ENCODE data around the gene RBM17.
"Not testable (repeated sequence)": the region's sequence is repeated elsewhere in the genome, so short reads cannot be mapped to it uniquely, and the experiment has no call there.

The RBM17 gene

DNA sequence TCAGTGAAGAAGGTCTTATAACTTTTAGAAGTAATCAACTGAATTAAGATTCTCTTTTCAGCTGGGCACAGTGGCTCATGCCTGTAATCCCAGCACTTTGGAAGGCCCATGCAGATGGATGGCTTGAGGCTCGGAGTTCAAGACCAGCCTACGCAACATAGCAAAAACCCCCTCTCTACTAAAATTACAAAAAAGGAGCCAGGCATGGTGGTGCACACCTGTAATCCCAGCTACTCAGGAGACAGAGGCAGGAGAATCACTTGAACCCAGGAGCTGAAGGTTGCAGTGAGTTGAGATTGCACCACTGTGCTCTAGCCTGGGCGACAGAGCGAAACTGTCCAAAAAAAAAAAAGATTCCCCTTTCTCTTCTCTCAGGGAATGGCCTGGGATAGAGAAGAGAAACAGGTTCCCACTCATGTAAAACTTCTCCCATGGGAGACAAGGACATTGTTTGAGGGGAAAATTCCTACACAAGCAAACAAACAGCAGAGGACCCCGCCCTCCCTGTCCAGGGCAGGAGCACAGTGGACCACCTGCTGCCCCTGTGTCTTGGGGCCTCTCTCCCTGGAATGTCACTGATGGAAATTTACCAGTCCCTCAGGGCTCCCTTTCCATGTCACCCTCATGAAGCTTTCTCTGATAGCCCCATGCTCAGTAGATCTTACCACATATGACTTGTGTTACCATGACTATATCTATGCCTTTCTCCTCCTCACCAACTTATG is 32.3 kb upstream of the RBM17 start:
- H3K27me3 ChIP-seq (ENCODE audit: control insufficient read depth in 5 of 5, insufficient read depth in 4 of 5, low read length in 5 of 5), result no peaks in the 10 kb centered on the region
- H3K4me3 ChIP-seq (ENCODE audit: low read depth in 1 of 5, low read length in 5 of 5), result no peak overlapping the region
- H3K9me3 ChIP-seq (ENCODE audit: control insufficient read depth in 5 of 5, low read length in 5 of 5), result no peaks in the 10 kb centered on the region
- peaks cover 2 to 43% (median 36%) of the 10 kb centered on the region in 5 donors for H3K4me1 ChIP-seq (ENCODE audit: control insufficient read depth in 5 of 5, insufficient read depth in 5 of 5, low read length in 5 of 5)
- no peaks in the 10 kb centered on the region for H3K36me3 ChIP-seq (ENCODE audit: control insufficient read depth in 5 of 5, insufficient read depth in 5 of 5, low read length in 5 of 5)
- no peak overlapping the region for H3K9ac ChIP-seq (ENCODE audit: low read length in 5 of 5)
- H3K27ac ChIP-seq (ENCODE audit: low read depth, low read length), result no peak overlapping the region

DNA sequence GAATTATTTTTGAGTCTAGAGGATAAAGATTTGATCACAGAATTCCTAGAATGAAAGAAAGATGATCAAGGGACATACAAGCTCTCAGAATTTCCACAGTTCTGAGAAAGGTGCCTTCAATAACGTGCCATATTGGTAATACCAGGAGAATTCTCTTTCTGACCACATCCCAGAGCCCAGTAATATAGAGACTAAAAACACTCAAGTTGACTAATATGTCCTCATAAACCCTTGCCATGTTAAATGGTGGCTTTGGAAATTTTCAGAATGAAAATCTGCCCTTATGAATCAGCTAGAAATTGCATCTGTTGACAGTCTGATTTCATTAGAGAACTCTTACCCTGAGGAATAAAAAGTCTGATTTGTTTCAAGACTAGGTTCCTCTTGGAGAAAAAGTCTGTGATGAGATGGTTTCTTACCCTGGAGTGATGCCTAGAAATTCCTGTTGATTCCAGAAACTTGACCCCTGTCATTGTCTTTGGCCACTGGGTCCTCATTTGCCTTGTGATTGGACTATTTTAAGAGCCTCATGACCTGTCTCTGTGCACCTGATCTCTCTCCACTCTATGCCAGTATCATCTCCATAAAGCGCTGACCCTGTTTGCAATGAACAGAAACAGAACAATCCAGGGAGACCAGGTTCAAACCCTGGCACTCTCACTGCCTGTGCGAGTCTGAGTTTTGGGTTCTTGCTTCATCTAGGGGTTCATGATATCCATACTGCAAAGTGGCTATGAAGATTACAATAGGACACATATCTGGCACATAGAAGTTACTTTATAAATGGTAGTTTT is 30.0 kb upstream of the RBM17 start:
- Histone ChIP-seq H3K27ac (ENCODE audit: low read depth, low read length) (no peak overlapping the region), H3K36me3 (ENCODE audit: control insufficient read depth in 5 of 5, insufficient read depth in 5 of 5, low read length in 5 of 5) (no peaks in the 10 kb centered on the region), H3K27me3 (ENCODE audit: control insufficient read depth in 5 of 5, insufficient read depth in 4 of 5, low read length in 5 of 5) (no peaks in the 10 kb centered on the region), H3K9ac (ENCODE audit: low read length in 5 of 5) (no peak overlapping the region), H3K4me3 (ENCODE audit: low read depth in 1 of 5, low read length in 5 of 5) (no peak overlapping the region), H3K9me3 (ENCODE audit: control insufficient read depth in 5 of 5, low read length in 5 of 5) (no peaks in the 10 kb centered on the region), H3K4me1 (ENCODE audit: control insufficient read depth in 5 of 5, insufficient read depth in 5 of 5, low read length in 5 of 5) (peaks cover 0 to 22% (median 16%) of the 10 kb centered on the region in 5 donors)

DNA sequence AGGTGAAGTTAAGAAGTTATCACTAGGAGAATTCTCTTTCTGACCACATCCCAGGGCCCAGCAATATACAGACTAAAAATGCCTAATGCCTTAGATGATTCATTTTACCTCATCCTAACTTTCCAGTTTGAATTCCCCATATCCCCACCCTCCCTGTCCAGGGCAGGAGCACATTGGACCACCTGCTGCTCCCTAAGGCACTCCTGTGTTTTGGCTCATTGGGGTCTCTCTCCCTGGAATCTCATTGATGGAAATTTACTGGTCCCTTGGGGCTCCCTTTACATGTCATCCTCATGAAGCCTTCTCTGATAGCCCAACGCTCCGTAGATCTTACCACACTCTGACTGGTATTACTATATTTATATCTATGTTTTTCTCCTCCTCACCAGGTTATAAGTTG is 29.3 kb upstream of the RBM17 start:
- no peaks in the 10 kb centered on the region for H3K36me3 ChIP-seq (ENCODE audit: control insufficient read depth in 5 of 5, insufficient read depth in 5 of 5, low read length in 5 of 5)
- peaks cover 0 to 16% (median 11%) of the 10 kb centered on the region in 5 donors for H3K4me1 ChIP-seq (ENCODE audit: control insufficient read depth in 5 of 5, insufficient read depth in 5 of 5, low read length in 5 of 5)
- no peaks in the 10 kb centered on the region for H3K27me3 ChIP-seq (ENCODE audit: control insufficient read depth in 5 of 5, insufficient read depth in 4 of 5, low read length in 5 of 5)
- no peak overlapping the region for H3K4me3 ChIP-seq (ENCODE audit: low read depth in 1 of 5, low read length in 5 of 5)
- H3K27ac ChIP-seq (ENCODE audit: low read depth, low read length), result no peak overlapping the region
- no peak overlapping the region for H3K9ac ChIP-seq (ENCODE audit: low read length in 5 of 5)
- H3K9me3 ChIP-seq (ENCODE audit: control insufficient read depth in 5 of 5, low read length in 5 of 5), result no peaks in the 10 kb centered on the region

DNA sequence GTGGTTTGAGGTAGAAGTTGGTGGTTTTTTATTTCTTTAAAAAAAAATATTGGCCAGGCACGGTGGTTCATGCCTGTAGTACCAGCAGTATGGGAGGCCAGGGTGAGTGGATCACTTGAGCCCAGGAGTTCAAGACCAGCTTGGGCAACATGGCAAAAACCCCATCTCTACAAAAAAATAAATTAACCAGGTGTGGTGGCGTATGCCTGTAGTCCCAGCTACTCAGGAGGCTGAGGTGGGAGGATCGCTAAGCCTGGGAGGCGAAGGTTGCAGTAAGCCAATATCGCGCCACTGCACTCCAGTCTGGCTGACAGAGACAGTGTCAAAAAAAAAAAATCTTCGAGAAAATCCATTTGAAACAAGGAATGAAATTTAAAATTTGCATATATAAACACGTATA is 27.8 kb upstream of the RBM17 start:
- no peaks in the 10 kb centered on the region for H3K36me3 ChIP-seq (ENCODE audit: control insufficient read depth in 5 of 5, insufficient read depth in 5 of 5, low read length in 5 of 5)
- no peaks in the 10 kb centered on the region for H3K9me3 ChIP-seq (ENCODE audit: control insufficient read depth in 5 of 5, low read length in 5 of 5)
- no peaks in the 10 kb centered on the region for H3K27me3 ChIP-seq (ENCODE audit: control insufficient read depth in 5 of 5, insufficient read depth in 4 of 5, low read length in 5 of 5)
- no peak overlapping the region for H3K27ac ChIP-seq (ENCODE audit: low read depth, low read length)
- H3K4me1 ChIP-seq (ENCODE audit: control insufficient read depth in 5 of 5, insufficient read depth in 5 of 5, low read length in 5 of 5), result peaks cover under 1 to 22% (median 20%) of the 10 kb centered on the region in 5 donors
- no peak overlapping the region for H3K9ac ChIP-seq (ENCODE audit: low read length in 5 of 5)
- peak overlapping the region in 1 of 5 donors; percentile 56 for H3K4me3 ChIP-seq (ENCODE audit: low read depth in 1 of 5, low read length in 5 of 5)

DNA sequence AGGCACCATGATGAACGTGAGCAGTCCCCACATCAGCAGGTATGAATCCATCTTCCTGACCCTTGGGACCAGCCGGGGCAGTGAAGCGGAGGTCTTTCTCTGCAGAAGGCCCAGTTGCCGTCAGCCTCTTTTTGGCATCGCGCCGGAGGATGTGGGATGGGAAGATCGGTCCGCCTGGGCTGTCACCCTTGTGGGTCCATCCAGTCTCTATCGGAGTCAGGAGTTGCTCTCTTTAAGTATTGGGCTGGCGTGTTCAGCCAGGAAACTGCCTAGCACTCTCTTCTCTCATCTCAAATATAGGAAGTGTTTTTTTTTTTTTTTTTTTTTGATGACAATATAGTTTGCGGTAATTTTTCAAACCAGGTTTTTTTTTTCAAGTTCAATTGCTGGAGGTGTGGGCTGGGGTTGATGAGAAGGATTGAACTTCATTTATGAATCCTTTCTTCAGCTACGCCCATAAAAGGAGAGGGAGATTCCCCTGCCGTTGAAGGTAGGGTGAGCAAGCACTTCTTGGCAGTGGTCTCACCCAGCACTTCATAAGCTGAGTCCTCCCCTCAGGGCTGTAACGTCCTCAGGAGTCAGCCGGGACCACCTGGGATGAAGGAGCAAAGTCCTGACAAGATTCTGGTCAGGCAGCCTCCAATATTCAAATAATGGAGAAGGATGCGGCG is 26.6 kb upstream of the RBM17 start, which contains the start of gene IL2RA:
TSS of gene IL2RA (minus strand) at position 267 of the 671 bp plus-strand sequence. CDS start at position 51, 216 bp downstream.
- Histone ChIP-seq H3K4me1 (ENCODE audit: control insufficient read depth in 5 of 5, insufficient read depth in 5 of 5, low read length in 5 of 5) (peaks cover 4 to 25% (median 22%) of the 10 kb centered on the region in 5 donors), H3K4me3 (ENCODE audit: low read depth in 1 of 5, low read length in 5 of 5) (peak within 1 kb of the TSS in 2 of 5 donors; percentile 13 to 56), H3K9ac (ENCODE audit: low read length in 5 of 5) (peak within 1 kb of the TSS in 1 of 5 donors; percentile 31), H3K36me3 (ENCODE audit: control insufficient read depth in 5 of 5, insufficient read depth in 5 of 5, low read length in 5 of 5) (no peaks in the 10 kb centered on the region), H3K27me3 (ENCODE audit: control insufficient read depth in 5 of 5, insufficient read depth in 4 of 5, low read length in 5 of 5) (no peaks in the 10 kb centered on the region), H3K9me3 (ENCODE audit: control insufficient read depth in 5 of 5, low read length in 5 of 5) (no peaks in the 10 kb centered on the region), H3K27ac (ENCODE audit: low read depth, low read length) (no peak within 1 kb of the TSS)

DNA sequence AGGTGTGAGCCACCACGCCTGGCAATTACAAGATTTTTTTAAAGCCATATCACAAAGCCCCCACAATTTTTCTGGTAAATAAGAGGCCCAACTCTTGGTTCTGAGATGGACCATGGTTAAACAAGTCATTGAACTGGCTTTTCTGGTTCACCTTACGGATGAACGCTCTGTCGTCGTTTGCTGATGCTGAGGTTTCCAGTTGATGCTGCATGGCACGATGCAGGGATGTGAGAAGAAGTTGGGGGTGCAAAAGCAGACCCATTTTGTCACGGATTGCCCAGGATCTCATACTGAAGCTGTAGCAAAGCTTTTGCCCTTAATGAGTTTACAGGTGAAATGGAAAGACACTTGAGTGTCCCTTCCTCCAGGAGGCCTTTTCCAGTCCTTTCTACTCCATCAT is 24.7 kb upstream of the RBM17 start:
- Histone ChIP-seq H3K27ac (ENCODE audit: low read depth, low read length) (no peak overlapping the region), H3K9ac (ENCODE audit: low read length in 5 of 5) (no peak overlapping the region), H3K27me3 (ENCODE audit: control insufficient read depth in 5 of 5, insufficient read depth in 4 of 5, low read length in 5 of 5) (no peaks in the 10 kb centered on the region), H3K4me3 (ENCODE audit: low read depth in 1 of 5, low read length in 5 of 5) (no peak overlapping the region), H3K9me3 (ENCODE audit: control insufficient read depth in 5 of 5, low read length in 5 of 5) (no peaks in the 10 kb centered on the region), H3K36me3 (ENCODE audit: control insufficient read depth in 5 of 5, insufficient read depth in 5 of 5, low read length in 5 of 5) (no peaks in the 10 kb centered on the region), H3K4me1 (ENCODE audit: control insufficient read depth in 5 of 5, insufficient read depth in 5 of 5, low read length in 5 of 5) (peaks cover 4 to 38% (median 29%) of the 10 kb centered on the region in 5 donors)

DNA sequence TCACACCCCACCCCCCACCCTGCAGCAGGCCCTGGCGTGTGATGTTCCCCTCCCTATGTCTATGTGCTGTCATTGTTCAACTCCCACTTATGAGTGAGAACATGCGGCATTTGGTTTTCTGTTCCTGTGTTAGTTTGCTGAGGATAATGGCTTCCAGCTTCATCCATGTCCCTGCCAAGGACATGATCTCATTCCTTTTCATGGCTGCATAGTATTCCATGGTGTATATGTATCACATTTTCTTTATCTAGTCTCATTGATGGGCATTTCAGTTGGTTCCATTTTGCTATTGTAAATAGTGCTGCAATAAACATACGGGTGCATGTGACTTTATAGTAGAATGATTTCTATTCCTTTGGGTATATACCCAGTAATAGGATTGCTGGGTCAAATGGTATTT is 24.1 kb upstream of the RBM17 start:
- H3K4me3 ChIP-seq (ENCODE audit: low read depth in 1 of 5, low read length in 5 of 5); H3K27me3 ChIP-seq (ENCODE audit: control insufficient read depth in 5 of 5, insufficient read depth in 4 of 5, low read length in 5 of 5); H3K9ac ChIP-seq (ENCODE audit: low read length in 5 of 5); H3K9me3 ChIP-seq (ENCODE audit: control insufficient read depth in 5 of 5, low read length in 5 of 5); H3K36me3 ChIP-seq (ENCODE audit: control insufficient read depth in 5 of 5, insufficient read depth in 5 of 5, low read length in 5 of 5); H3K27ac ChIP-seq (ENCODE audit: low read depth, low read length): not testable (repeated sequence)
- peaks cover 4 to 44% (median 35%) of the 10 kb centered on the region in 5 donors for H3K4me1 ChIP-seq (ENCODE audit: control insufficient read depth in 5 of 5, insufficient read depth in 5 of 5, low read length in 5 of 5)

DNA sequence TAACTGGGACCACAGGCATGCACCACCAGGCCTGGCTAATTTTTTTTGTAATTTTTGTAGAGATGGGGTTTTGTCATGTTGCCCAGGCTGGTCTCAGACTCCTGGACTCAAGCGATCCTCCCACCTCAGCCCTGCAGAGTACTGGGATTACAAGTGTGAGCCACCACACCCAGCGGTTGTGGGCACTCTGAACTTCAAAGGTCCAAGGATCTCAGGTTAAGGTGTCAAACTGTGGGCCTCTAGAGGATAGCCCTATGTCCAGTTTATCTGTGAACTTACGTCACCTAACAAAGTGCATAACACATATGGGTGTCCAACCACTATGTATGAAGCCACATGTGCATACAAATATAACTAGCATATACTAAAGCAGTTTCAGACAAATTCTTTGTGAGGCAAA is 23.4 kb upstream of the RBM17 start:
- Histone ChIP-seq H3K27me3 (ENCODE audit: control insufficient read depth in 5 of 5, insufficient read depth in 4 of 5, low read length in 5 of 5) (no peaks in the 10 kb centered on the region), H3K27ac (ENCODE audit: low read depth, low read length) (peak overlapping the region; percentile 46), H3K4me1 (ENCODE audit: control insufficient read depth in 5 of 5, insufficient read depth in 5 of 5, low read length in 5 of 5) (peaks cover 4 to 46% (median 35%) of the 10 kb centered on the region in 5 donors), H3K4me3 (ENCODE audit: low read depth in 1 of 5, low read length in 5 of 5) (no peak overlapping the region), H3K36me3 (ENCODE audit: control insufficient read depth in 5 of 5, insufficient read depth in 5 of 5, low read length in 5 of 5) (no peaks in the 10 kb centered on the region), H3K9me3 (ENCODE audit: control insufficient read depth in 5 of 5, low read length in 5 of 5) (no peaks in the 10 kb centered on the region), H3K9ac (ENCODE audit: low read length in 5 of 5) (no peak overlapping the region)

DNA sequence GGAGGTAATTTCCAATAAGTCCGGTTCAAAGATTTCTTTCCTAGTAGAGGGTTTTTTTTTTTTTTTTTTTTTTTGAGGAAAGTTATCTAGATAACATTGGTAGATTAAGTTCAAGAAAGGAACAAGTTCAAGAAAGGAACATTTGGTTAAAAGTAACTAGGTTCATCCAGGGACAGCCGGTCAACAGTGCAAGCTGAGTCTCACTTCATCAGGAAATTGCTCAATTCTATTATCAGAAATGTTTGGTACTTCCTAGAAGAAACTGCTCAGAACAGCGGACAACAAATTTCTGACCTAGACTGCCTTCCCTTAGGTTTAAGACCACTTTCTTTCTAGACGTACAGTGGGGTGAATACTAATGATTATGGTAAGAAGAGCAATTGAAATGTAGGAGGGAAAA is 23.0 kb upstream of the RBM17 start:
- Histone ChIP-seq H3K27me3 (ENCODE audit: control insufficient read depth in 5 of 5, insufficient read depth in 4 of 5, low read length in 5 of 5) (no peaks in the 10 kb centered on the region), H3K27ac (ENCODE audit: low read depth, low read length) (peak overlapping the region; percentile 46), H3K9ac (ENCODE audit: low read length in 5 of 5) (peak overlapping the region in 1 of 5 donors; percentile 2), H3K9me3 (ENCODE audit: control insufficient read depth in 5 of 5, low read length in 5 of 5) (no peaks in the 10 kb centered on the region), H3K36me3 (ENCODE audit: control insufficient read depth in 5 of 5, insufficient read depth in 5 of 5, low read length in 5 of 5) (no peaks in the 10 kb centered on the region), H3K4me1 (ENCODE audit: control insufficient read depth in 5 of 5, insufficient read depth in 5 of 5, low read length in 5 of 5) (peaks cover 4 to 50% (median 38%) of the 10 kb centered on the region in 5 donors), H3K4me3 (ENCODE audit: low read depth in 1 of 5, low read length in 5 of 5) (no peak overlapping the region)

DNA sequence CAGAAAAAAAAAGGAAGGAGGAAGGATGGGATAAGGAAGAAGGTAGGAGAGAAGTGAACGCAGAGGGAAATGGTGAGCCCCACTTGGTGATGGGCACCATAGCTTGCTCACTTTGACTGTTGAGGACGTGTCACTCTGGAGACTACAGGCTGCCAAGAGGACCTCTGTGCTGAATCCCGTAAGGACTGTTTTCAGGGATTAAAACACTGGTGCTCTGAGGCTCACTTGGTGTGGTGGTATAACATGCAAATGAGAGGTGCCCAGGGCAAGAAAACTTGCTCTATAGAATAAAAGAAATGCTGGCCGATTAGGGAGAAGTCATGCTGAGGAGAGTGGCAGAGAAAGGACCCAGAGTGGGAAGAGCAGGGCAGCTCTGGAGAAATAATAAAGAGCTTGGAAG is 21.4 kb upstream of the RBM17 start:
- Histone ChIP-seq H3K9me3 (ENCODE audit: control insufficient read depth in 5 of 5, low read length in 5 of 5) (no peaks in the 10 kb centered on the region), H3K36me3 (ENCODE audit: control insufficient read depth in 5 of 5, insufficient read depth in 5 of 5, low read length in 5 of 5) (no peaks in the 10 kb centered on the region), H3K27me3 (ENCODE audit: control insufficient read depth in 5 of 5, insufficient read depth in 4 of 5, low read length in 5 of 5) (no peaks in the 10 kb centered on the region), H3K27ac (ENCODE audit: low read depth, low read length) (no peak overlapping the region), H3K4me3 (ENCODE audit: low read depth in 1 of 5, low read length in 5 of 5) (no peak overlapping the region), H3K9ac (ENCODE audit: low read length in 5 of 5) (no peak overlapping the region), H3K4me1 (ENCODE audit: control insufficient read depth in 5 of 5, insufficient read depth in 5 of 5, low read length in 5 of 5) (peaks cover 4 to 66% (median 53%) of the 10 kb centered on the region in 5 donors)

Measured in subcutaneous abdominal adipose tissue (tissue), 5 donors.